ENCODE measurements around the gene CHRNA7.

DNA sequence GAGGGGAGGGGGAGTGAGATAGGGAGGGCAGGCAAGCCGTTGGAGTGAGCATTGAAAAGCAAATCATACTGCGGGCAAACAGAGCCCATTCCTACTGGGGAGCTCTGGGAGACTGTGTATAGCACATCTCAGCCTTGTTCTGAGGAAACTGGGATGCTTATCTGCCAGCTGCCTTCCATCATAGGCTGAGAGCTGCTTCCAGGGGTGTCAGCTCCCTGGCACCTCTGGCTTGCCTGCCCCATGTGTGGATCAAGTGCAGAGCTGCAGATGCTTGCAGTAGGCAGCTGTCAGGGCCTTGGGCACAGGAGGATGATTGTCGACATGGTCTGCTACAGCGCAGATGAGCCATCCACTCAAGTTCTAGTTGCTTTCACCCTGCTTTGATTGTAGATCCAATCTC, 86.8 kb downstream of the CHRNA7 start:
- TF ChIP-seq CTCF (IDR thresholded peaks at IDR 0.05; ENCODE audit: low read depth, low read length, poor library complexity, severe bottlenecking) (no peak), EZH2phosphoT487 (IDR thresholded peaks at IDR 0.05; ENCODE audit: borderline replicate concordance, low read length) (no peak)
